ENCODE measurements around the gene FGF22.
A peak's percentile ranks its signal among the peaks of the same experiment; 100 is the strongest.
"Not testable (repeated sequence)": the region's sequence is repeated elsewhere in the genome, so short reads cannot be mapped to it uniquely, and the experiment has no call there.

Gene FGF22

DNA sequence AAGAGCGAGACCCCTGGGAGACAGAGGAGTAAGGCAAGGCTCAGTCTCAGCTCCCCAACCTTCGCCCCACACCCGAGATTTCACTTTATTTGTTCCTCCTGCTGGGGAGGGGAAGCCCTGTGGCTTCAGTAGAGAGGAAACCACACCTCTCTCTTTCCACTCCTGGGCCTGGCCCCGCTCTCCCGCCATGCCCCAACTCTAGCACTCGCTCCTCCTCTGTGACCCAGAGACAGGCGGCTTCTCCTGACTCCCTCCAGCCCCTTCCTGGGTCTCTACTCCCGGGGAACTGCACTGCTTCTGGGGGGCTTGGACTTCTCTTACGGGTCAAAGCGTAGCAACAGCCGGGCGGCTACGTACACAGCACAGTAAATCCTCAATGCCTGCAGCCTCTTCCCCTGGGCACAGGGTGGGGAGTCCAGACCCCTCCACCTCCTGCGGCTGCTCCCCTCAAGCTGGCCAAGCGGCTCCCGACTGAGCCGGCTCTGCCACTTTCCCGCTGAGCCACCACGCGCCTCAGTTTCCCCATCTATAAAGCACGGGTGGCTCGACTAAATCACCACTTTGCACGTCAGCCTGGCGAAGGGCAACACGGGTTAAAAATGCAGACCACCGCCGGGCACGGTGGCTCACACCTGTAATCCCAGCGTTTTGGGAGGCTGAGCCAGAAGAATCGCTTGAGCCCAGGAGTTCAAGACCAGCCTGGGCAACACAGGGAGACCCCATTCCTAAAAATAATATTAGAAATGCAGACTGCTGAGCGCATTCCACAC lies 21.9 kb downstream of the FGF22 start:
- peak; percentile 69 for DNase-seq

DNA sequence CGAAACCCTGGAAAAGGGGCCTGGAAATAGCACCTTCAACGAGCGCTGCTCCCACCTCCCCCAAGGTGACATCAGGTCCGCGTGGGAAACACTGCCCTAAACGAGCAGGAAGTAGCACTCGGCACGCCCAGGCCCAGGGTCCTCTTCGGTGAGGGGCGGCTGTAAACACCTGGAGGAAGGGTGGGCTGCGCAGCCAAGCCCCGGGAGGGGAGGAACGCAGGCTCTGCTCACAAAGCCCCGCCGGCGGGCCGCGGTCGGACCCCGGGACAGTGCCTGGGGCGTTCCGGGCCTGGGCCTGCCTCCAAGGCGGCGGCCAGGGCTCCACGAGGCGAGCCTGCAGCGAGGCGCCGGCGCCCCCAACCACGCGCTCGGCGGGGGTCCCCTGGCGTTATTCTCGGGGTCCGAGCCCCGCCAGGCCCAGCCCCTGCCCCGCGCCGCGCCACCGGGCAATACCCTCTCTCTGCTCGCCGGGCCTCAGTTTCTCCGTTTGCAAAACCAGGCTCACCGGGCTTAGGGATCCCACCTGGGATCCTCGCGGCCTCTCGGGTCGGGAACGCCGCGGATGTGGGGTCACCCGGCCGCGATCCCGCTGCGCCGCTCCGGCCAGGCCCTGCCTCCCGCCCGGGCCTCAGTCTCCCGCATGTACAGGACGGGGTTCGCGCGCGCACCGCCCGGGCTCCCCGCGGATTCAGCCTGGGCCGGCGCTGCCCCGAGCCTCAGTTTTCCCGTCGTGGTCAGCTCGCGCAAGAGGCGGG lies 22.7 kb downstream of the FGF22 start:
- peak; percentile 64 for DNase-seq

DNA sequence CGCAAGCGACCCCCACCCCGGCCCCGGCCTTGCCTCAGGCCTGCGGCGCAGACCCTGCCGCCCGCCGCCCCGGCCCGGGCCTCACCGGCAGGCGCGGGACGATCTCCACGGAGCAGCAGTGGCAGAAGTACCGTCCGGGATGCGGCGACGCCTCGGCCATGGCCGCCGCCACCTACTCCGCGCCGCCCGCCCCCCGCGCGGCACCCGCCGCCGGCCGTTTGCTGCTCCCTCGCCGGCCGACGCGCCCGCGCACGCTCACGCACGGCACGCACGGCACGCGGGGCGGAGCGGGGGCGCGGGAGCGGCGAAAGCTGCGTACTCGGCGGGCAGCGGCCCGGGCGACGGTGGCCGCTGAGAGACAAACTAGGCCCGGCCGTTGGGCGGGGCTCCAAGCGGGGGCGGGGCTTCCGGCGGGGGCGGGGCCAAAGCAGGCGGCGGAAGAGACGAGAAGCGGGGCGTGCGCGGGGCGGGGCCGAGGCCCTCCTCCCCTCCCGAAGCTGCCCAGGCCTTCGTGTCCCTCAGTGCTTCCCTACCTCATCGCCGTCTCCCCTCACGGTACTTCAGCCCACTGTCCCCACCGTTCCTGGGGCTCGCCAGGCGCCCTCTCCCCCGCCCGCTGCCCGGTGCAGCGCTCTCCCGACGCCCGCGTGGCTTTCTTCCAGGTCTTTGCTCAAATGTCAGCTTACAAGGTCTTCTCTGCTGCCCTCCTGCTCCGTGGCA lies 23.4 kb downstream of the FGF22 start, which contains the start of gene RNF126:
Gene RNF126 (minus strand): TSS at position 253 of the 720 bp plus-strand sequence. CDS start 93 bp downstream, at position 160.
- peak; percentile 89 for DNase-seq

DNA sequence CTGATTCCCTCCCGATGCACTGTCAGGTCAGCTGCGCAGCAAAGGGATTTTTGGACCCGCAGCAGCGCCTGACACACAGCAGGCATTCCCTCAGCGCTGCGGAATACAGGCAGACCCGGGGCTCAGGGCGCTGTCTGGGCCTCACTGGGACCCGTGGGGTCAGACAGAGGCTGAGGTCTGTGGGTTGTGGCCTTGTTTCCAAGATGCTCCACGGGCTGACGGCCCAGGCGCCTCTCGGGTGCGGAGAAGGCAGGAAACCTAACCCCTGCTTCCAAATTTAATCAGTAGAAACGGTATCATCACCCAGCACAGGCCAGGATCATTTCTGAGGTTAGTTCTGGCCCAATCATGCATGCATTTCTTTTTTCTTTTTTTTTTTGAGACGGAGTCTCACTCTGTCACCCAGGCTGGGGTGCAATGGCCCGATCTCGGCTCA lies 24.0 kb downstream of the FGF22 start:
- DNase-seq: no peak

DNA sequence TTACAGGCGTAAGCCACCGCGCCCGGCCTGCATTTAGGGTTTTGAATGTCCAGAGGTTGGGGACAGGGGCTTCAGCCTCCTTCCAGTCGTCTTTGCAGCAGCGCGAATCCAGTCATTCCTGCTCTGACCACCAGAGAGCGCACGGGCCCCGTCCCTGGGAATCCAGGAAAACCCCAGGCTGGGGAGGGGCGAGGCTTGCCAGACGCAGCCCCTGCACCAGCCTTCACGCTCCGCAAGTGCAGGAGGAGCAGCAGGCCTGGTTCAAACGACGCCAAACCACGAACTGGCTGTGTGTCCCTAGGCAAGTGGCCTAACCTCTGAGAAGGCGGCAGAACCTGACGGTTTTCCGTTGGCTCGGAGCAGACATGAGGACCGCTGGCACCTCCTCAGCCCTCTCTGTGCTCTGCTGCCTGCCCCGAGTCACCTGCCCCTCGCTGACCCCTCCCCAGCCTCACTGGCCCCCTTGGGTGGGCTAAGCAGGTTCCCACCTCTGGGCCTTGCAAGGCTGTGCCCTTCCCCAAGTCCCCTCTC lies 25.3 kb downstream of the FGF22 start:
- peak; percentile 77 for DNase-seq

DNA sequence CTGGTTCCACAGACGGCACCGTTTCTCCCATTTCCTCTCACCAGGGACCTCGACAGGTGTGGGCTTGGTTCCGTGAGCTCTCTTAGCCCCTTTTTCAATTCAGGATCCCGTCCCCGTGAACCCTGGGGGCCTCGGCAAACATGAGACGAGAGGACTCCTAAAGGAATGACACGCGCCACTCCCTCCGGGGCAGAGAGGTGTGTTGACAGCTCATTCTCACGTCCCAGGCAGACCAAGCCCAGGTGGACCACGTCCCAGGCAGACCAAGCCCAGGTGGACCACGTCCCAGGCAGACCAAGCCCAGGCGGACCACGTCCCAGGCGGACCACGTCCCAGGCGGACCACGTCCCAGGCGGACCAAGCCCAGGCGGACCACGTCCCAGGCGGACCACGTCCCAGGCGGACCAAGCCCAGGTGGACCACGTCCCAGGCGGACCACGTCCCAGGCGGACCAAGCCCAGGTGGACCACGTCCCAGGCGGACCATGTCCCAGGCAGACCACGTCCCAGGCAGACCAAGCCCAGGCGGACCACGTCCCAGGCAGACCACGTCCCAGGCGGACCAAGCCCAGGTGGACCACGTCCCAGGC lies 27.4 kb downstream of the FGF22 start:
- not testable (repeated sequence) for DNase-seq

DNA sequence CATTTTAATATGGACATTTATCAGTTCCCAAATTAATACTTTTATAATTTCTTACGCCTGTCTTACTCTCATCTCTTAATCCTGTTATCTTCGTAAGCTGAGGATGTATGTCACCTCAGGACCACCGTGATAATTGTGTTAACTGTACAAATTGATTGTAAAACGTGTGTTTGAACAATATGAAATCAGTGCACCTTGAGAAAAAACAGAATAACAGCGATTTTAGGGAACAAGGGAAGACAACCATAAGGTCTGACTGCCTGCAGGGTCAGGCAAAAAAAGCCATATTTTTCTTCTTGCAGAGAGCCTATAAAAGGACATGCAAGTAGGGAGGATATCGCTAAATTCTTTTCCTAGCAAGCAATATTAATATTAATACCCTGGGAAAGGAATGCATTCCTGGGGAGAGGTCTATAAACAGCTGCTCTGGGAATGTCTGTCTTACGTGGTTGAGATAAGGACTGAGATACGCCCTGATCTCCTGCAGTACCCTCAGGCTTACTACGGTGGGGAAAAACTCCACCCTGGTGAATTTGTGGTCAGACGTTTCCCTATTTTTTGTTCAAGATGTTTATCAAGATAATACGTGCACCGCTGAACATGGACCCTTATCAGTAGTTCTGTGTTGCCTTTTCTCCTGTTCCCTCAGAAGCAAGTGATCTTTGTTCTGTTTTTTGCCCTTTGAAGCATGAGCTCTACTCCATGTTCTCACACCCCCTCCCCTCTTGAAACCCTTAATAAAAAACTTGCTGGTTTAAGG lies 29.2 kb downstream of the FGF22 start:
- peak; percentile 75 for DNase-seq

DNA sequence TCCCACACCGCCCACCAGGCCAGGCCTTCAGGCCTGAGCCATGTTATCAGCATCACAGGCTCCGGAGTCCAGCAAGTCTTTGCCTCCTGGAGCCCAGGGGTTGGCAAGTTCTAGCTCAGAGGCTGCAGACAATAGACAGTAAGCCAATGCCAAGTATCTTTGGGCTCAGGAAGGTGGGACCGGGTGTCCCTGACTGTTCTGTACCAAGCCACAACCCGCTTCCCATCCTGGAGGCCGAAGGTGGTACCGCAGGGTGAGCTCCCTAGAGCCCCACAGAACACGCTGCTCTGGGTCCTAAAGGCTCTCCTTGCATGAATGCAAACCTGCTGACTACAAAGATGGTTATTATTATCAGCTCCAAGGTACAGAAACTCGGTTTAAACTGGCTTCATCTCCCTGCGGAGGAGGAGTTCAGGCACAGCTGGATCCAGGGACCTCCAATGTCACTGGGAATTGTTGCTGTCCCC lies 31.0 kb downstream of the FGF22 start:
- peak; percentile 29 for DNase-seq

DNA sequence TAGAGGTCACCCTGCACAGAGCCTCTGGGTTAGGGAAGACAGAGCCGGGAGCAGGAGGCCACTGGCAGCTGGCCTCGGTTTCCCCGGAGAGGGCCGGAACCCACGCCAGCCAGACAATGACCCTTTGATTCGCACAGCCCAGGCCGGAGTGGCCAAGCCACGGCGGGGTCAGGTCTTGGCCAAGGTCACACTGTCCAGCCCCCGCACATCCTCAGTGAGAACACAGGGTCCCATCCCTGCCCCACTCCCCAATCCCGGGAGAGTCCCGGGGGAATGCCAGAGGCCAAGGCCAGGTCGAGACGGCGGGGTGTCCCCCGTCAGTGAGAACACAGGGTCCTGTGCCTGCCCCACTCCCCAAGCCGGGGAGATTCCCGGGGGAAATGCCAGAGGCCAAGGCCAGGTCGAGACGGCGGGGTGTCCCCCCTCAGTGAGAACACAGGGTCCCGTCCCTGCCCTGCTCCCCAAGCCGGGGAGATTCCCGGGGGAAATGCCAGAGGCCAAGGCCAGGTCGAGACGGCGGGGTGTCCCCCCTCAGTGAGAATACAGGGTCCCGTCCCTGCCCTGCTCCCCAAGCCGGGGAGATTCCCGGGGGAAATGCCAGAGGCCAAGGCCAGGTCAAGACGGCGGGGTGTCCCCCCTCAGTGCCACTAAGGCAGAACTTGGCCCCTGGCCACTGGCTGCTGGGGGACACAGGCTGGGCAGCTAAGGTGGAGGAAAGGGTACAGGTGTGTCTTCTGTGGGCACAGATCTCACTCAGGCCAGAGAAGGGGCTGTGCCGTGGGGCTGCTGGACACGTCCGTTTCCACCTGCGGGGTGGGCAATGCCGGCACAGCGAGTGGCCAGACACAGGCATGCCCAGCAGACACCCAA lies 34.8 kb downstream of the FGF22 start:
- DNase-seq: no peak

DNA sequence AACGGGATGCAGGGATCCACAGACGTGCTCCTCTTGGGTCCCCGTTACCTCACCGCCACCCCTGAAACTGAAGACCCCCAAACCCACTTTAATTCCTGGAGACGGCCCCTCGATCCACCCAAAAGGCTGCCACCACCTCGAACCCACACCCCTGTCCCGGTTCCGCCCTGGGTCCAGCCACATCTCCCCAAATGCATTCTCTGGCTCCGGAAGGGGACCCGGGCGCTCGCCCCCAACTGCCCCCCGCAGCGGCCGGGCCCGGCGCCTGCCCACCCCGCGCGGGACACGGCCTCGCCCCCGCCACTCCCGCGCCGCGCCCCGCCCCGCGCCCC lies 36.3 kb downstream of the FGF22 start:
- no peak for DNase-seq

DNA sequence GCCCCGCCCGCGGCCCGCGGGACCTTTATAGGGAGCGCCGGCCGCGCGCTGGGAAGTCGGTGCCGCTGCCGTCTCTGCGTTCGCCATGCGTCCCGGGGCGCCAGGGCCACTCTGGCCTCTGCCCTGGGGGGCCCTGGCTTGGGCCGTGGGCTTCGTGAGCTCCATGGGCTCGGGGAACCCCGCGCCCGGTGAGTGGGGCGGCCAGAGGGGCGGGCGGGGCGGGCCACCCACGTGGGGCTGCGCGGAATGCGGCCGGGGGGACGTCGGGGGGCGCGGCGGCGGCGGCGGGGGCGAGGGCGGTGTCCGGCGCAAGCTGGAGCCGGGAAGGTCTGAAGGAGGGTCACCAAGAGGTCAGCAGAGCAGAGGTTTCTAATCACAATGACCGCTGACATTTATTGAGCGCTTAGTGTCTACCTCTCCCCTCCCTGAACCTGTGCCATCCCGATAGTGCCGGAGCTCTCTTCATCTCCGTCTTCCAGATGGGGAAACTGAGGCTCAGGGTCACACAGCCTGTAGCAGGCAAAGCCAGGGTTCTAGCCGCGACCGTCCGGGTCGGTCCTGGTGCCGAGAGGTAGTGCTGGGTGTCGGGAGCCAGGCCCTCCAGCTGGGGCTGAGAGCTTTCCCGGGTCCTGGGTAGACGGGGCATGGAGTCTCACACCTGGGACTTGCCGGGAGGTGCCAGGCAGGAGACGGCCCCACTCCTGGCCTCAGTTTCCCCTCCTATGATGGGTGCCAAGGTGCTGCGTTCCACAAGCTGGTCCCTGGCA lies 36.8 kb downstream of the FGF22 start, which contains the start of gene FSTL3:
Gene FSTL3 (plus strand): TSS at position 54 of the 767 bp plus-strand sequence. CDS start 32 bp downstream, at position 86.
- DNase-seq: no peak

DNA sequence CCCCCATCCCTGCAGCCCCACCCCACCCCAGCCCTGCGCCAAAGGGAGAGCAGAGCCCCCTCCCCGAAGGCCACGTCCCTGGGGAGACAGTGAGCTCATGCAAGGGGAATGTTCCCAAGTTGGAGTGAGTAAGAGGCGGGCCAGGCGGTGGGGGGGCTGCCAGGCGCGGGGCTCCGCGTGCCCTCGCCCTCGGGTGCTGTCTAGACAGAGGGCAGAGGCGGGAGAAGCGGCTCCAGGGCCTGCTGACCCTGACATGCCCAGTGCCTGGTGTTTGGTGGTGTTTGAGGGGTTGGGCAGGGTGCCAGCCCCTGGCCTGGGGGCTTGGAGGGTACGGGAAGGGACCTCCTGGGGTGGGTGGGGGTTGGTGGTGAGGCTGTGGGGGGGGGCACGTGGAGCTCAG lies 37.5 kb downstream of the FGF22 start:
- DNase-seq: no peak

DNA sequence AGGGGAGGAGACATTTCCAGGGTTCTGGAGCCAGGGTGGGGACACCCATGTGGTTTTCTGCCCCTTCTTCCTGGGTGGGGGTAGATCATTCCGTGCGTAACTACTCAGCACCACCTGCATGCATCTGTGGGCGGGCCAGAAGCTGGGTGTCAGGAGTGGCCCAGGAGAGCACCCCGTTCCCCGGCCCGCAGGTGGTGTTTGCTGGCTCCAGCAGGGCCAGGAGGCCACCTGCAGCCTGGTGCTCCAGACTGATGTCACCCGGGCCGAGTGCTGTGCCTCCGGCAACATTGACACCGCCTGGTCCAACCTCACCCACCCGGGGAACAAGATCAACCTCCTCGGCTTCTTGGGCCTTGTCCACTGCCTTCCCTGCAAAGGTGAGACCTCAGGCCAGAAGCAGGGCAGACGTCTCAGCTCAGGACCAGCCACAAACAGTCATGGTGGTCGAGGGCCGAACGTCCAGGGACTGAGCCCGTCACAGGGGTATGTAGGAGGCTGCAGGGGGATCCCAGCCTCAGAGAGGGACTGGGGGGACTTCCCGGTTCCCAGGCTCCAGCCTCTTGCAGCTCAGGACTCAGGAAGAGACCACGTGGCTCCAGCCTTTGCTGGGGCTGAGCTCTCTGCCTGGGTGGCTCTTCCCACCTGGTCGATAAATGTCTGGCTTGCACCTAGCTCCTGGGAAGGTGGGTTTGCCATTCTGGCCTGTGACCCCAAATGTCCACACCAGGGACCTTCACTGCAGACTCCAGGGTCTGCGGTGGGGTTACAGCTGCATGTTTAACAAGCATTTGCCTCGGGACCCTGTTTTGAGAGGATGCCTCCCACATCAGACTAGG lies 38.1 kb downstream of the FGF22 start:
- DNase-seq: no peak

DNA sequence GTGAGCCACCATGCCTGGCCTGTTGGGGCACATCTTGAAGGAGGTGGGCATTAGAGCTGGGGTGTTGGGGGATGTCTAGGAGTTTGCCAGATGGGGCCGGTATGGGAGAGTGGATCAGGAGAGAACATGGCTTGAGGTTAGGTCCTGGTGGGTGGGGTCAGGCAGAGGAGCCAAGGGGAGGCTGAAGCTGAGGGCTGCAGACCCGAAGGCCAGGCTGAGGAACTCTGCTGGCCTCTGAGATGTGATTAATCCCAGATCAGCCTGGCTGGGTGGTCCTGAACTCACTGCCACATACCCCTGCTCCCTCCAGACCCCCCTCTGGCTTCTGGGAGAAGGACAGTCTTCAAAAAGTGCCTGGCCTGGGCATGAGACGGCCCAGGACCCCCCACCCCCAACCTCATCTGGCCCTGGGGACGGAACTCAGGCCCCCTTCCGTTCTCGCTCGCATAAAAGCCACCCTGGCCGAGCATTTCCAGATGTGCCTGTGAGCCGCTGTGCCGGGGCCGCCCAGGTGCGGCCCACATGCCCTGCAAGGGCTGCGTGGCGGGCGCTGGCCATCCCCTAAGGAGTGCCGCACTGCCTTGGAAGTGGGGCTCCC lies 39.2 kb downstream of the FGF22 start:
- no peak for DNase-seq

DNA sequence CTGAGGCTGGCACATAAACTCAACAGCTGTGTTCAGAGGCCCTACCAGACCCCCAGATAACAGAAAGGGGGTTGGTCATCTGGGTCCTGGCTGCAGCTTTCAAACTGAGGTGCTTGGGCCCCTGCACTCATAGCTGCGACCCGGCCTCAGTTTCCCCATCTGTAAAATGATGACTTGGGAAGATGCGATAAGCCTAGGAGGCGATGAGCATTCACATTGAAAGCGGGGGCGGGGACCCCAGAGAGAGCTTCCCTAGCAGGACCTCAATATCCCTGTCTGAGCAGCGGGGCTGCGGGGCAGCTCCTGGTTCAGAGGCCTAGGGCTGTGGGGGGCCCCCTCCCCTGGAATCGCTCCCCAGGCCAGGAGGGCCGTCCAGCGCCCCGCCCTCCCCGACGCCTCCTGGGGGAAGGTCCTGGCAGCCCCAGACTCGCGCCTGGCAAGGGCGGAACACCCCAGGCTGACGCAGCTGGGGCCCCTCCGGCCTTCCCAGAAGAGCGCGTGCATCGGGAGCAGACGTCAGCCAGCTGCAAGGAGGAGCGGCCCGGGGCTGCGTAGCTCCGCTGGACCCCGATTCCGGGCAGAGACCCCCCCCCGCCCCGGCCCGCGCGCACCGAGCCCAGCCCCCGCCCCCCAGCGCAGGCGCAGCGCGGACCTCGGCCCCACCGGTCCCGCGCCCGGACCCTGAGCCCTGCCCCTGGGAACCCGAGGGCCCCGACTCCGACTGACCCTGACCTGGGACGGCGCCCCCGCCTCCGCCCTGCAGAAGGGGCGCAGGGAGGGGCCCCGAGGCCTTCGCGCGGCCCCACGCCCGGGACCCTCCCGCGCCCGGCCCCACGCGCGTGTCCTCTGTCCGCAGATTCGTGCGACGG lies 40.0 kb downstream of the FGF22 start:
- peak; percentile 47 for DNase-seq

DNA sequence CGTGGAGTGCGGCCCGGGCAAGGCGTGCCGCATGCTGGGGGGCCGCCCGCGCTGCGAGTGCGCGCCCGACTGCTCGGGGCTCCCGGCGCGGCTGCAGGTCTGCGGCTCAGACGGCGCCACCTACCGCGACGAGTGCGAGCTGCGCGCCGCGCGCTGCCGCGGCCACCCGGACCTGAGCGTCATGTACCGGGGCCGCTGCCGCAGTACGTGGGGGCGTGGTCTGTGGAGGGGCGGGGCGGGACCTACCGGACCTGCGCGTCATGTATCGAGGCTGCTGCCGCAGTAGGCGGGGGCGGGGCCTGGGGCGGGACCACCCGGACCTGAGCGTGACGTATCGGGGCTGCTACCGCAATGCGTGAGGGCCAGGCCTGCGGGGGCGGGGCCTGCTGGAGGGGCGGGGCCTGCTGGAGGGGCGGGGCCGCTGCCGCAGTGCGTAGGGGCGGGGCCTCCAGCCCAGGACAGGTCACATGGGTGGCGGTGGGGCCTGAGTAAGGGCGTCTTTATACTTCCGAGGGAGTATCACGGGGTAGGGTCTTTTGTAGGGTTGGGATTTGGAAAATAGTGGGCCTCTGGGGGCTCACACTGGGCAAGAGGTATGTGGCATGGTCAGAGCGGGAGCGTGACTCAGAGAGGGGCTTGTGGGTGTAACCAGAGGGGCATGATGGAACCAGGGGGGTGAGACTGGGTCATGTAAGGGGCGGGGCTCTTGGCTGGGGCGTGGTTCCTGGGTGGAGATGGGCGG lies 40.8 kb downstream of the FGF22 start:
- peak; percentile 95 for DNase-seq
